Activated naive CD8-positive, alpha-beta T cell treated with anti-CD3 and anti-CD28 coated beads for 36 hours (primary cell): Measurements from ENCODE around the gene SMU1. TPM values are rescaled to one million over a fixed set of nuclear protein-coding genes. Genes with fewer than 3 reads are reported as not detected.
A peak's percentile ranks its signal among the peaks of the same experiment; 100 is the strongest.

ENCODE experiments used
- DNase-seq: peaks from one replicate; pipeline ENCODE4 v3.0.0; 2021
- H3K27ac Mint-ChIP-seq: one replicate; pipeline ENCODE4 v1.8.0; 2022; ENCODE audit warnings: mild to moderate bottlenecking, moderate library complexity, mixed read lengths
- H3K27me3 Mint-ChIP-seq: one replicate; pipeline ENCODE4 v1.8.0; 2022; ENCODE audit warnings: mild to moderate bottlenecking, mixed read lengths
- H3K36me3 Mint-ChIP-seq: one replicate; pipeline ENCODE4 v1.8.0; 2021; ENCODE audit warnings: mild to moderate bottlenecking, mixed read lengths
- H3K4me1 Mint-ChIP-seq: one replicate; pipeline ENCODE4 v1.8.0; 2021; ENCODE audit warnings: mixed read lengths
- H3K4me3 Mint-ChIP-seq: one replicate; pipeline ENCODE4 v1.8.0; 2022; ENCODE audit warnings: mild to moderate bottlenecking, moderate library complexity, mixed read lengths
- H3K9me3 Mint-ChIP-seq: one replicate; pipeline ENCODE4 v1.8.0; 2022; ENCODE audit warnings: mixed read lengths
- total RNA-seq, 2 experiments: library from RNA; stranded (reverse); gene quantifications; one replicate each; pipeline ENCODE4 v1.2.3, GENCODE V29; 2021

The SMU1 gene
- total RNA-seq, 2 experiments from 2014 or later = 27.0 to 28.9 TPM

DNA sequence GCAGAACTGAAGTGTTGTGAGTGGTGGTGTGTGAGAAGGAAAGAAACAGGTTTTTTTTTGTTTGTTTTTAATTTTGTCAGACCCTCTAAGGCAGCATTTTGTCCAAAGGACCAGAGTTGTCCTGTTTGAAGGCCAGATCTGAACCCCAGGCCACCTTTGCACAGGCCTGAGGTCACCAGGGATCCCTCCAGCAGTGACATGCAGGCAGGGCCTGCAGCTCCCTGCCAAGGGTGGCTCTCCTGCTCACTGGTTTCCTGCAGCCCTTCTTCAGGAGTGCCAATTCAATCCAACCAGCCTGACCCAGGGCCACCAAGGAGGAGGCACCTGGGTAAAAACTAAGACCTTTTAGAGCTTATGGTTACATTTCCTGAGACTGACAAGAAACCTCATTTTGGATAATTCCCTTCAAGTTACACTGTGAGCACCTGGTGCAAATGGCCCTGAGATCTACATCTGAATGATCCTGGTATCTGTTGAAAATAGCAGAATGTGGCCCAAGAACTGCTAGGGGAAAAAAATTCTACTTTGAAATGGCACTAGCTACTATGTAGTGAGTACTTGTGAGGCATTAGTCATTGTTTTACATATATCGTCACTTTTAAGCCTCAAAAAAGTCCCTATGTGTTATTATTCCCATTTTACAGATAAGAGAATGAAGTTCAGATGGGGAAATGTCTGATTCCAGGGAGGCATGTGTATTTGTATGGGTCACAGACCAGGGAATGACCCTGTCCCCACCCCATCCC, 33.5 kb upstream of the SMU1 start:
- no peaks in the 10 kb centered on the region for H3K9me3 Mint-ChIP-seq
- H3K27ac Mint-ChIP-seq = peak overlapping the region; percentile 3
- H3K4me1 Mint-ChIP-seq = peaks cover 2% of the 10 kb centered on the region
- H3K27me3 Mint-ChIP-seq = no peaks in the 10 kb centered on the region
- H3K4me3 Mint-ChIP-seq = no peak overlapping the region
- no peak for DNase-seq
- peaks cover 11% of the 10 kb centered on the region for H3K36me3 Mint-ChIP-seq

DNA sequence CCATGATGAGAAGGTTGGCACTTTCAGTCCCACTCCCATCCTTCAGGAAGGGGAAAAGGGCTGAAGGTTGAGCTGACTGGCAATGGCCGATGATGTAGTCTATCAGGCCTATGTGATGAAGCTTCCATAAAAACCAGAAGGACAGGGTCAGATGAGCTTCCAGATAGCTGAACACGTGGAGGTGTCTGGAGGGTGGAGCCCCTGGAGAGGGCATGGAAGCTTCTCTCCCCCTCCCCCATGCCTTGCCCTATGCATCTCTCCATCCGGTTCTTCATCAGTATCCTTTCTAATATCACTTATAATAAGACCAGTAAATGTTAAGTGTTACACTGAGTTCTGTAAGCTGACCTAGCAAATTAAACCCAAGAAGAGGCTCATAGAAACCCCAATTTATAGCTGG, 32.6 kb upstream of the SMU1 start:
- no peaks in the 10 kb centered on the region for H3K27me3 Mint-ChIP-seq
- H3K27ac Mint-ChIP-seq = no peak overlapping the region
- no peaks in the 10 kb centered on the region for H3K9me3 Mint-ChIP-seq
- no peak for DNase-seq
- peaks cover 11% of the 10 kb centered on the region for H3K36me3 Mint-ChIP-seq
- peaks cover 2% of the 10 kb centered on the region for H3K4me1 Mint-ChIP-seq
- no peak overlapping the region for H3K4me3 Mint-ChIP-seq

GRCh38 chr9:33108472-33108871, 32.0 kb upstream of the SMU1 start:
- no peaks in the 10 kb centered on the region for H3K9me3 Mint-ChIP-seq
- no peak overlapping the region for H3K4me3 Mint-ChIP-seq
- no peak for DNase-seq
- H3K27ac Mint-ChIP-seq = no peak overlapping the region
- H3K36me3 Mint-ChIP-seq = peaks cover 6% of the 10 kb centered on the region
- no peaks in the 10 kb centered on the region for H3K27me3 Mint-ChIP-seq
- H3K4me1 Mint-ChIP-seq = peaks cover 2% of the 10 kb centered on the region

DNA sequence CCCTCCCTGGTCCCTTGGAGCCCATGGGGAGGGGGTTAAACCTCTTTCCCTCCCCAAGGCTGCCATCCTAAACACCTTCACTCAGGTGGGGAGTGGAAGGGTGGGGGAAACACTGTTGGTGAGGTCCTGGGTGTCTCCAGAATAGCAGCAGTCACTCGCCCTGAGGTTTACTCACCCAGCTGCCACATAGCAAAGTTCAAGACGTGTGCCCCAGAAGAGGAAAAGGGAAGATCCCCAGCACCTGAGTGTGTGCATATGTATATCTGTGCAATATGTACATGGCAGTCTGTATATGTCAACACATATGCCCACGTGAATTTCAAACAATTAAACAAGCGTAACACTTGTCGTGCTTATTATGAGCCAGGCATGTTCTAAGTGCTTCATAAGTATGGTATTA, 31.3 kb upstream of the SMU1 start:
- no peaks in the 10 kb centered on the region for H3K9me3 Mint-ChIP-seq
- no peak overlapping the region for H3K27ac Mint-ChIP-seq

GRCh38 chr9:33106827-33107621, 30.6 kb upstream of the SMU1 start:
- no peak overlapping the region for H3K27ac Mint-ChIP-seq
- no peak for DNase-seq
- no peaks in the 10 kb centered on the region for H3K27me3 Mint-ChIP-seq
- no peaks in the 10 kb centered on the region for H3K9me3 Mint-ChIP-seq
- no peak overlapping the region for H3K4me3 Mint-ChIP-seq
- peaks cover 5% of the 10 kb centered on the region for H3K36me3 Mint-ChIP-seq
- peaks cover 2% of the 10 kb centered on the region for H3K4me1 Mint-ChIP-seq

More for the DNA sequence above, 31.3 kb upstream of the SMU1 start:
- Mint-ChIP-seq H3K36me3 (peaks cover 5% of the 10 kb centered on the region), H3K27me3 (no peaks in the 10 kb centered on the region), H3K4me3 (no peak overlapping the region), H3K4me1 (peaks cover 2% of the 10 kb centered on the region)
- DNase-seq = no peak

- Mint-ChIP-seq H3K4me1 (peaks cover 2% of the 10 kb centered on the region), H3K36me3 (peaks cover 5% of the 10 kb centered on the region), H3K27me3 (no peaks in the 10 kb centered on the region), H3K9me3 (no peaks in the 10 kb centered on the region), H3K4me3 (no peak overlapping the region), H3K27ac (no peak overlapping the region)
- DNase-seq = no peak
Measured at GRCh38 chr9:33106372-33106771, 29.9 kb upstream of the SMU1 start.

- Mint-ChIP-seq H3K27ac (no peak overlapping the region), H3K4me1 (peaks cover 2% of the 10 kb centered on the region), H3K36me3 (peaks cover 1% of the 10 kb centered on the region), H3K27me3 (no peaks in the 10 kb centered on the region), H3K9me3 (no peaks in the 10 kb centered on the region), H3K4me3 (no peak overlapping the region)
- DNase-seq = no peak
Measured at GRCh38 chr9:33105959-33106358, 29.5 kb upstream of the SMU1 start.

DNA sequence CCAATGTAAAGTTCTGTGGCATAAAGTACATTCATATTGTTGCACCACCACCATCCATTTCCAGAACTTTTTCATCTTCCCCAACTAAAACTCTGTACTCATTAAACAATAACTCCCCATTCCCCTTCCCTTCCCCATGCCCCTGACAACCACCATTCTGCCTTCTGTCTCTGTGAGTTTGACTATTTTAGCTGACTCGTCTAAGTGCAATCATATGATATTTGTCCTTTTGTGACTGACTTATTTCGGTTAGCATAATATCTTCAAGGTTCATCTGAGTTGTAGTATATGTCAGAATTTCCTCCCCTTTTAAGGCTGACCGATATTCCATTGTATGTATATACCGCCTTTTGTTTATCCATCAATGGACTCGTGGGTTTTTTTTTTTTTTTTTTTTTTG, 29.0 kb upstream of the SMU1 start:
- no peaks in the 10 kb centered on the region for H3K27me3 Mint-ChIP-seq
- H3K9me3 Mint-ChIP-seq = no peaks in the 10 kb centered on the region
- H3K27ac Mint-ChIP-seq = no peak overlapping the region
- no peak overlapping the region for H3K4me3 Mint-ChIP-seq
- no peak for DNase-seq
- no peaks in the 10 kb centered on the region for H3K36me3 Mint-ChIP-seq
- H3K4me1 Mint-ChIP-seq = peaks cover 2% of the 10 kb centered on the region

DNA sequence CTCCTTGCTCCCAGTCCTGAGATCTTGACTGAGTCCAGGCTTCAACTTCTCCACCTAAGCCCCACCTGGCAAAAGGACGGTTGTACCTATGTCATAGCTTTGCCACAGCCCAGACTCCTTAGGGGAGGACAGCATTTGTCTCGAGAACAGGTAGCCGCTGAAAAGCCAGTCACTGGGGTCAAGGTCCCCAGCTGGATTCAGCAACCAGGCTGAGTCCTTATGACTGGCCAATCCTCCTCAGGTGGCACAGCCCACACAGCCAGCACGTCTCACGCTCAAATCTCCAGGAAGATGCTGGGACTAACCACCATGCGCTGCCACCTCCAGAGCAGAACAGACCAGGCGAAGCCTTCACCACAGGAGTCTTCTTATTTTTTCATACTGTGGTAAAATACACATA, 27.9 kb upstream of the SMU1 start:
- no peaks in the 10 kb centered on the region for H3K27me3 Mint-ChIP-seq
- H3K9me3 Mint-ChIP-seq = no peaks in the 10 kb centered on the region
- H3K4me1 Mint-ChIP-seq = peaks cover 4% of the 10 kb centered on the region
- no peak for DNase-seq
- no peaks in the 10 kb centered on the region for H3K36me3 Mint-ChIP-seq
- no peak overlapping the region for H3K27ac Mint-ChIP-seq
- H3K4me3 Mint-ChIP-seq = no peak overlapping the region

GRCh38 chr9:33103501-33104281, 27.2 kb upstream of the SMU1 start:
- Mint-ChIP-seq H3K4me3 (no peak overlapping the region), H3K27me3 (no peaks in the 10 kb centered on the region), H3K27ac (no peak overlapping the region), H3K9me3 (no peaks in the 10 kb centered on the region), H3K36me3 (no peaks in the 10 kb centered on the region), H3K4me1 (peaks cover 4% of the 10 kb centered on the region)
- no peak for DNase-seq

DNA sequence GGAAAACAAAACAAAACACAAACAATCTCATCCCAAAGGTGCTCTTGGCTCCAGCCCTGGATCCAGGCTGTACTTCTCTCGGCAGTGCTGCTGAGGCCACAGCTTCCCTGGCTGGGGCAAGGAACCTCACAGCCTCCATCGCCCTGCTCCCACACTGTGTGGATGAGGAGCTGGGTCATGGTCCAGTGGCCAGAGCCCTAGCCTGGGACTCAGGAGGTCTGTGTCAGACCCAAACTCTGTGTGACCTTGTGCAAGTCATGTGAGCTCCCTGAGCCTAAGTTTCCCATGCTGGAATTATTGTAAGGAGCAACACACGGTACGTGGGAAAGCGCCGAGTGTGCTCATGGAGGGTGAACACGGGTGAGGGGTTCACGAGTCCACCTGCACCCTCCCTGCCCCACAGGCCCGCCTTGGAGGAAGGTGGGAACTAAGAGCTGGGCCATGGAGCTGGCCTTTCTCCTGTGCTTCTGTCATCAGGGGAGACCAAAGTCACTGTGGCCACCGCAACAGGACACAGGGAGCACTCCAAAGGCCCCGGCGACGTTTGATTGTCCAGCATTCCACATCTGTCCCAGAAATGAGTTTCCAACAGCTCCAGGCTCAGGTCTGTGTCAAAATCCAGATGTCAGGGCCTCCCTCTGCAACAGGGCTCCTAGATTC, 26.2 kb upstream of the SMU1 start:
- no peak overlapping the region for H3K27ac Mint-ChIP-seq
- H3K36me3 Mint-ChIP-seq = no peaks in the 10 kb centered on the region
- peaks cover 4% of the 10 kb centered on the region for H3K4me1 Mint-ChIP-seq
- DNase-seq = no peak
- no peaks in the 10 kb centered on the region for H3K9me3 Mint-ChIP-seq
- no peak overlapping the region for H3K4me3 Mint-ChIP-seq
- no peaks in the 10 kb centered on the region for H3K27me3 Mint-ChIP-seq

GRCh38 chr9:33101104-33101951, 24.9 kb upstream of the SMU1 start:
- DNase-seq = no peak
- Mint-ChIP-seq H3K36me3 (no peaks in the 10 kb centered on the region), H3K27me3 (no peaks in the 10 kb centered on the region), H3K9me3 (no peaks in the 10 kb centered on the region), H3K4me3 (no peak overlapping the region), H3K27ac (no peak overlapping the region), H3K4me1 (peaks cover 2% of the 10 kb centered on the region)

DNA sequence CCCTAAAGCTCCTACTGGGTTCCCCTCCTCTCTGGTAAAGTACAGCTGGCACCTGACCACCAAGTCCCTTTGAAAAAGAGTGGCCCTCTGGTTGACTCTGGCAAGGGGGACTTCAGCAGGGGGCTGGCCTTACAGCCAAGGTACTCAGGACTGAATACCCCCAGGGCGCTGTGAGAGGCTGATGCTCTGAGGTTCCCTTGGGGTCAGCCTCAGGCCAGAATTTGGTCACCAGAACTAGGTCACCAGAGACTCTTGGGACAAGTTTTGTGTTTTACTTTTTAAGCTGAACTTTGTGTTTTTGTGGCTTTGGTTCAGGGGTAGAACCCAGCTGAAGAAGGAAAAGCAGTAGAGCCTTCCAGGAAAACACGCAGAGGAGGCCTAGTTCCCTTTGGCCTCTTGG, 23.3 kb upstream of the SMU1 start:
- H3K36me3 Mint-ChIP-seq = no peaks in the 10 kb centered on the region
- H3K27me3 Mint-ChIP-seq = no peaks in the 10 kb centered on the region
- H3K4me1 Mint-ChIP-seq = peaks cover 2% of the 10 kb centered on the region
- H3K27ac Mint-ChIP-seq = no peak overlapping the region
- no peak overlapping the region for H3K4me3 Mint-ChIP-seq
- DNase-seq = no peak
- no peaks in the 10 kb centered on the region for H3K9me3 Mint-ChIP-seq

GRCh38 chr9:33097192-33097591, 20.7 kb upstream of the SMU1 start:
- no peaks in the 10 kb centered on the region for H3K27me3 Mint-ChIP-seq
- peaks cover under 1% of the 10 kb centered on the region for H3K36me3 Mint-ChIP-seq
- no peak for DNase-seq

More at GRCh38 chr9:33097192-33097591, 20.7 kb upstream of the SMU1 start:
- Mint-ChIP-seq H3K4me3 (no peak overlapping the region), H3K9me3 (peaks cover 2% of the 10 kb centered on the region), H3K4me1 (peaks cover 8% of the 10 kb centered on the region), H3K27ac (no peak overlapping the region)
